SU-DHL-6 (cell line): Measurements from ENCODE around the gene STAG3.
"Not testable (repeated sequence)": the region's sequence is repeated elsewhere in the genome, so short reads cannot be mapped to it uniquely, and the experiment has no call there.

ENCODE experiments used
- CTCF ChIP-seq: fragments of 200-600 bp; sonication (generic); IDR thresholded peaks from one replicate; pipeline ENCODE4 v1.5.1; 2017; ENCODE audit warnings: antibody characterized with exemption, mild to moderate bottlenecking, low read length, moderate library complexity; ENCODE audit not compliant: insufficient read depth, poor library complexity, severe bottlenecking
- EZH2phosphoT487 ChIP-seq: fragments of 200-600 bp; sonication (generic), shearing (Covaris generic); conservative IDR thresholded peaks from 2 replicates; pipeline ENCODE4 v1.6.1; 2018; ENCODE audit warnings: mild to moderate bottlenecking, antibody characterized with exemption, low read length, moderate library complexity, mixed read lengths

- TF ChIP-seq CTCF, EZH2phosphoT487: not testable (repeated sequence)
These were observed 67.4 kb downstream of the STAG3 start for GRCh38 chr7:100244988-100245605.
